GM03348 (cell line): ENCODE results near the gene HBE1.
A peak's percentile ranks its signal among the peaks of the same experiment; 100 is the strongest.
"Not testable (repeated sequence)": the region's sequence is repeated elsewhere in the genome, so short reads cannot be mapped to it uniquely, and the experiment has no call there.

Experiments used
- DNase-seq: peaks from one replicate; pipeline ENCODE4 v3.0.0; 2012; ENCODE audit warnings: low spot score

Gene HBE1

DNA sequence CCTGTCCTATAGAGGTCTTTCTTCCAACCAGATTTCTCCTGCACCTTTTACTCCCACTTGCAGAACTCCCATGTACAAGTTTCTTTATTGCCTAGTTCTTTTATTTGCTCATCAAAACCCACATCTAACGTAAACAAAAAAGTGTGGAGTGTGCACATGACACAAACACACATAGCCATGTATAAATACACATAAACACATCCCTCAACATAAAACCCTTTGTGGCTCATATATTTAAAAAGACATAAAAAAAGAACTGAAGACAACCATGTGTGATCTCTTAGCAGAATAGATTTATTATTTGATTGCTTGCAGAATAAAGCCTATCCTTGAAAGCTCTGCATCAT, 16.9 kb downstream of the HBE1 start:
- no peak for DNase-seq

DNA sequence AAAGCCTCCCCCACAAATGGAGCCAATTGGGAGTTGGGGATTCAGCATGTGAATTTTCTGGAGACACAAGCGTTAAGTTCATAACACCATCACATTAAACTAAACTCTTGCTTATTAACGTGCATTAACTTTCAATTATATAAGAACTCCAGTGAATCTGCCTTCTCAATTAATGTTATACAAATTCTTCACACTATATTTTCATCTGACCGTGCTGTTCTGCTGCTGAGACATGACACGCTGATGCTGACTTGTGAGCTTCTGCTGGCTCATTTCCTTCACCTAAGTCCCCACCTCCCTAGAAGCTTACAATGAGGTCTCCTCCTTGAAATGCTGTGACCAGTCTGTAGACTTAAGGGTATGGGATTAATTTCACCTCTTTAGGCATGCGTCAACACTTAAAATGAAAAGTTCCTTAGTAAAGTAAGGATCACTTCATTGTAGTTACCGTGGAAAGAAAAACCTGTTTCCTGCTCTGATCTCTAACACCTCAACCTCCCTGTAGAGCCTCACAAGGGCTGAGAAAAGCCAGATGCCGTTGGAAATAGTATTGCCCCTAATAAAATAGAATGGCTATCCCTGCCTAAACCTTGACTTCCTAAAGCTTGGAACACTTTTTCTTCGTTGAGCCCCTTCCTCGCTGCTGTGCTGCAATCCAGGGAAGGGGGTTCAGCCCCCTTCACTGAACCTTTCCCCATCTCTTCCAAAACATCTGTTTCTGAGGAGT, 17.4 kb downstream of the HBE1 start:
- DNase-seq, result no peak

DNA sequence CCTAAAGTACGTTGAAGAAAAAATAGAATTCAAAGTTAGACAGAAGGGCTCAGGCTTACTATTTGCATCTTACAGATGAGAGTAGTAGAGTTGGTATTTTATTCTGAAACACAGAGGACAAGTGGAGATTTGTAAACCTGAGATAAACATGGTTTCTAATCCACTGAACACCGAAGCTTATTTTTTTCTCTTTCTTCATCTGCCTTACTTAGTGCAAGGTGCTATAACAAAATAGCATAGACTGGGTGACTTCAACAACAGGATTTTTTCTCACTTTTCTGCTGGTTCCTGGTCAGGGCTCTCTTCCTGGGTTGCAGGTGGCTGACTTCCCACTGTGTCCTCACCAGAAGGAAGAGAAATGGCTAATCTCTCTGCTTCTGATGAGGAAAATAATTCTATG, 18.0 kb downstream of the HBE1 start:
- DNase-seq, result no peak

DNA sequence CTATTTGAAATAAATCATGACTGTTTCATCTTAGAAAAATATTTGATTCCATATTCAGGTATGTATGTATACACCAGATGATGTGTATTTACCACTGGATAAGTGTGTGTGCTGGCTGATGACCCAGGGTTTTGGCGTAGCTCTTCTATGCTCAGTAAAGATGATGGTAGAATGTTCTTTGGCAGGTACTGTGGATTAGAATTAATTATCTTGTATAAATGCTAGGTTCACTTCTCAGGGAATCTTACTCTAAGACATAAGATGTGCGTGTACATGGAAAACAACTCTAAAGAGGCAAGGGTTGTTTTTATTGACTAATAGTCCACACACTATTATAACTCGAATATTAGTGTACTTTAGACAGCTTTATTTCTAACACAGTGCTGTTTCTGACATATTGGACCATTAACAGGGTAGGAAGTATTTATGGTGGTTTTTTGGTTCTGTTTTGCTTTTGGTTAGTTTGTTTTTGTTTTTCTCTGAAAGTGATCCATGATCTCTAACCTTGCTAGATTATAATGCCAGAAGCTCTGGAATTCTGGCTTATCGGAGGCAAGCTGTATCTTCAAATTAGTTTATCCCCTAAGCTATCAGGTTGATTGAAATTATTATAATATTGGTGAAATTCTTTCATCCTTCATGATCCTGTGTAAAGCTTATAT, 19.1 kb downstream of the HBE1 start:
- no peak for DNase-seq

DNA sequence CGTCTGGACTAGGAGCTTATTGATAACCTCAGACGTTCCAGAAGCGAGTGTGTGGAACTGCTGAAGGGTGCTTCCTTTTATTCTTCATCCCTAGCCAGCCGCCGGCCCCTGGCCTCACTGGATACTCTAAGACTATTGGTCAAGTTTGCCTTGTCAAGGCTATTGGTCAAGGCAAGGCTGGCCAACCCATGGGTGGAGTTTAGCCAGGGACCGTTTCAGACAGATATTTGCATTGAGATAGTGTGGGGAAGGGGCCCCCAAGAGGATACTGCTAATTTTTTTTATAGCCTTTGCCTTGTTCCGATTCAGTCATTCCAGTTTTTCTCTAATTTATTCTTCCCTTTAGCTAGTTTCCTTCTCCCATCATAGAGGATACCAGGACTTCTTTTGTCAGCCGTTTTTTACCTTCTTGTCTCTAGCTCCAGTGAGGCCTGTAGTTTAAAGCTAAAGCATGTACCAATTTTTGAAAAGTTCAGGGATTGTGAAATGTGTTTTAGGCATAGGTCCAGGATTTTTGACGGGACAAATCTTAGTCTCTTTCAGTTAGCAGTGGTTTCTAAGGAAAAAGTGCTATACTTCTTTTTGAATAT, 19.8 kb downstream of the HBE1 start, which contains the start of gene HBG1:
HBG1 (minus strand) TSS at position 51 of the 590 bp plus-strand sequence. CDS start 53 bp downstream, outside the sequence.
- DNase-seq, result not testable (repeated sequence)

DNA sequence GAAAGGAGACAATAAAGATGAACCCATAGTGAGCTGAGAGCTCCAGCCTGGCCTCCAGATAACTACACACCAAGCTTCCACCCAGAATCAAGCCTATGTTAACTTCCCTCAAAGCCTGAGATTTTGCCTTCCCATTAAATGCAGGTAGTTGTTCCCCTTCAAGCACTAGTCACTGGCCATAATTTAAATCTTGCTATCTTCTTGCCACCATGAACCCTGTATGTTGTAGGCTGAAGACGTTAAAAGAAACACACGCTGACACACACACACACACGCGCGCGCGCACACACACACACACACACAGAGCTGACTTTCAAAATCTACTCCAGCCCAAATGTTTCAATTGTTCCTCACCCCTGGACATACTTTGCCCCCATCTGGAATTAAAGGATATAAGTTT, 21.2 kb downstream of the HBE1 start:
- not testable (repeated sequence) for DNase-seq

DNA sequence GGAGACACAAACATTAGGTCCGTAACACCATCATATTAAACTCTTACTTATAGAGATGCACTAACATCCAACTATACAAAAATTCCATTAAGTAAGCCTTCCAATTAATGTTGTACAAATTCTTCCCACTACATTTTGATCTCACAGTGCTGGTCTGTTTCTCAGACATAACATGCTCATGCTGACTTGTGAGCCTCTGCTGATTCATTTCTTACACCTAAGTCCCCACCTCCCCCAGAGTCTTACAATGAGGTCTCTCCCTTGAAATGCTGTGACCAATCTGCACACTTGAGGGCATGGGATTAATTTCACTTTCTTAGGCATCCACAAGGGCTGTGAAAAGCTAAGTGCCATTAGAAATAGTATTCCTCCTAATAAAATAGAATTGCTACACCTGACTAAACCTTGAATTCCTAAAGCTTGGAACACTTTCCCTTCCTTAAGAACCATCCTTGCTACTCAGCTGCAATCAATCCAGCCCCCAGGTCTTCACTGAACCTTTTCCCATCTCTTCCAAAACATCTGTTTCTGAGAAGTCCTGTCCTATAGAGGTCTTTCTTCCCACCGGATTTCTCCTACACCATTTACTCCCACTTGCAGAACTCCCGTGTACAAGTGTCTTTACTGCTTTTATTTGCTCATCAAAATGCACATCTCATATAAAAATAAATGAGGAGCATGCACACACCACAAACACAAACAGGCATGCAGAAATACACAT, 22.1 kb downstream of the HBE1 start:
- DNase-seq, result no peak

DNA sequence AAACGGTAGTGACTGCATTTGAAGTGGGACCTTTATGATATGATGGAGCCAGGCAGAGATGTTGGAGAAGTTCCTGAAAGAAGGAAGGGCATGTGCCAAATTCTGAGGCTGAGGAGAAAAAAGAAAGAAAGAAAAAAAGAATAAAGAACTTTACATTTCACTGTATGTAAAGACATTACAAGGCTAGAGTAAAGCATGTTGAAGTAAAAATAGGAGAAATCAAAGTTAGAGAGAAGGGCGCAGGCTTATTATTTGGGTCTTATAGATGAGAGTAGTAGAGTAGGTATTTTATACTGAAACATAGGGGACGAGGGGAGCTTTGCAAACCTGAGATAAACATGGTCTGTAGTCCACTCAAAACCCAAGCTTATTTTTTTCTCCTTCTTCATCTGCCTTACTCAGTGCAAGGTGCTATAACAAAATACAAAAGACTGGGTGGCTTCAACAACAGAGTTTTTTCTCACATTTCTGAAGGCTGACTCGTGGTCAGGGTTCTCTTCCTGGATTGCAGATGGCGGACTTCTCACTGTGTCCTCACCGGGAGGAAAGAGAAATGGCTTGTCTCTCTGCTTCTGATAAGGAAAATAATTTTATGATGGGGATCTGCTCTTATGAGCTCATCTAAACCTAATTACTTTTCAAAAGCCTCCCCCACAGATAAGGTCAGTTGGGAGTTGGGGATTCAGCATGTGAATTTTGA, 22.8 kb downstream of the HBE1 start:
- DNase-seq, result no peak

DNA sequence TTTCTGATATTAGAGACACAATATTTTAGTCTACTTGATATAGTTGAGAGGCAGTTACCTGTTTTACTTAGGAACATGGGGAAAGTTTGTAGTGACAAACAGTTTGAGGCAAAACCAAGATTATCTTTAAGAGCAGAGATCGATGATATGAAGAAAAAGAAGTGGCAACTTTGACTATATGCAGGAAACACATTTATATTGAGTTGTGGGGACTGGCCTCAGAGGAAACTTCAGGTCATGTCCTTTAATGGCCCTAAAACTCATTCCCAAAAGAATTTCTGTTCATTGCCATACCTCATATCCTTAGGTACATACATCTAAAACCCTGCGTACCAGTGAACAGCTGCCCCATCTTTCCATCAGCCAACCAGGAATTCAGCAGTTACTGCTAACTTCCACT, 24.6 kb downstream of the HBE1 start:
- DNase-seq, result no peak

DNA sequence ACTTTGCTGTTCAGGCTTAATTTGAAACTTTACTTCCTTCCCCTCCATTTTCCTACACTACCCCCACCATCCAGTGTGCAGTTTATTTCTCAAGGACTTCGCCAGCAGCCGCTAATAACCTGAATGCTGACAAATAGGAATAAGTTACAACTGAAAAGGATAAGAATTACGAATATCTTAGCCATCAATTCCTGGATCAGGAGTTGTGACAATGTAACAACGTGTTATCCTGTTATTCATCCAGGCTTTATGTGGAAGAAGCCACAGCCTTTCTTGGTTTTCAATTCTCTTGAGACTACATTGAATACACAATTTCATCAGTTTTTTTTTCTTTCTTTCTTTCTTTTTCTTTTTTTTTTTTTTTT, 25.9 kb downstream of the HBE1 start:
- DNase-seq, result no peak

DNA sequence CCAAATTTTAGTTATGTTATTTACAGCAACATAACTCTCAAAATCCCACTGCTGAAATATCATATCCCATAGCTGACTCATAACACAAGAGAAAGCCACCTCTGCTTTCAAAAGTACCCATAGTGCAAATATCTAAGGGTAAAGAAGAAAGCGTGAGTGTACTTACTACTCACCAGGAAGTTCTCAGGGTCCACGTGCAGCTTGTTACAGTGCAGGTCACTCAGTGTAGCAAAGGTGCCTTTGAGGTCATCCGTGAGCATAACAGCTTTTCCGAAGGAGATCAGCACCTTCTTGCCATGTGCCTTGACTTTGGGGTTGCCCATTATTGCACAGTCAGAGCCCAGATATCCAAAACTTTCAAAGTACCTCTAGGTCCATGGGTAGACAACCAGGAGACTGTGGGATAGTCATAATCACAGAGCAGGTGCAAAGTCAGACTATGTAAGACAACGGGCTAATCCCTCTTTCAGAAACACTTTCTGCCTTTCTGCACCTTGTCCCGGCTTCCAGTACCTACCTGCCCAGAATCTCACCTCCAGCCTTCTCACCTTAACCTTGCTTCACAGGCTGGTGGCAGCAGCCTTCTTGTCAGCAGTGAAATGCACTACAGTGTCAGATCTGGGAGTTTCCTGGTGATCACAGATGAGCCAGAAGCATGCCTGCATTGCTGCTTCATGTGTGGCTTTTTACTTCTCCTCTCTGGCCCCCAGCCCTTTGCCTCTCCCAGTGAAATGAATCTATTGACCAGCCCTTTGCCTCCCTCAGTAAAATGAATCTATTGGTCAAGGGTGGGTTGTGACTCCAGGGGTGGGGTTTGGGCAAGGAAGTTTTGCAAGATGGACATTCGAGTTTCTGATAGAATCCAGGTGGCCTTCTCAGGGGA, 26.6 kb downstream of the HBE1 start:
- DNase-seq, result no peak

DNA sequence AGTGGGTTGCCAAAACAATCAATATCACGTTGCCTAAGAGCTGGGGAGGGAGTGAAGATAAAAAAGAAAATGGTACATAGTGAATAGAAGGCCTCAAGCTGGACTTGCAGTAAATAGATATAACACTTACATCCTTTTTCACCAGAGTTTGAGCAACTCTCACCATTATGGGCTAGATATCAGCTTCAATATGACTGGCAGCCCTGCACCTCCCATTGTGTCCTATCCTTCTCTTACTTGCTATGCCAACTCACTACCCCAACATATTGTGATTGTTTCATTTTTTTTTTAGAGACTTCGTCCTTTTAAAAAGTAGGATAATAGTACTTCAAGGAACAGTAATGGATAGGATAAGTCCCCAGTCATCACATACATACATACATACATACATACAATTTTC, 27.5 kb downstream of the HBE1 start:
- DNase-seq, result no peak

DNA sequence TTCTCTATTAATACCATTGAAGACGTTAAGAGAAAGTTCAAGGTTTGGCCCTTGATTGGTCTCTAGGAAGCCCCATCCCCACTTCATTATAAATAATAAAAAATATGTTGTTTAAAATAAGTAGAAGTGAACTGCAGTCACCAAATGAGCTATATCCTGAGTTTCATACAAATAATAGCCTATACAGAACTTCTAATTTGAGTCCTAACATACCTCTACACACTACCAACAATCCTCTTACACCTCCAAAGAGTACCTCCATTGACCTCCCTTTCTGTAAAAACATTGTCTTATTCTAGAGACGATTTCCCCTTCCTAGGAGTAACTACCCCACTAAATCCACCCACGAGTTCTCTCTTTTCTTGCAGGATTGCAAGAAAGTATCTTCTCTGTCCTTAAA, 28.3 kb downstream of the HBE1 start:
- DNase-seq, result no peak

DNA sequence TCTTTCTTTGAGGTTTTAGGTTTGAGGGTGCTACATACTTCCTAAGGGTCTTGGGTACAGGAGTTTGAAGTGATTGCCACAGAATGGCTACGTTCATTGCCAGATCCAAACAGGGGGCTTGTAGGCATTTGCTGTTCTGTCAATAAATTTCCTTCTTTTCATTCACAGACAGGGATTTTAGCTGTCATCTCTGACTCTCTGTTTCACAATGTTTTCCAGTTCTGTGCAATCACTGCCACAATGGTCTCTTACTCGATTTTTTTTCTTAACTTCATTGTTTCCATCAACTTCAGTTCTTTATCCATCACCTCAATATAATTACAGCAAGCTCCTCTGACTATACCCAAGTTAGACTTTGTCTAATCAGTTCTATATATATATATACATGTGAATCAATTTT, 29.3 kb downstream of the HBE1 start:
- DNase-seq, result no peak

DNA sequence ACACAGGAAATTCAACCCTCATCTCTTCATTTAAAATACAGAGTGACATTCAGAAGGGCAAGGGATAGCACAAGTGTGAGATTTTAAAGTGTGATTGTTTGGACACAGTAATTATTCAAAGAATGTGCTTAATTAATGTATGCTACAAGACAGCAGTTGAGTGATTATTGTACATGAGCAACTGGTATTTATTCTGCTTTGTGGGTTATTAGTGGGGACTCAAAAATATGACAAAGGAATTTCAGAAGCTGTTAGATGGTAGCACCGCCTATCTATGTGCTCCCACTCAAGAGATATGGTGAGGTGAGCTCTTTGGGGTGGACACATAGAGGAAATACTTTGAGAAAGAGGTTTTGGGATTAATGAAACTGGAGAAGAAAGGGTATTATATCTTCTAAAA, 29.7 kb downstream of the HBE1 start:
- DNase-seq, result no peak

DNA sequence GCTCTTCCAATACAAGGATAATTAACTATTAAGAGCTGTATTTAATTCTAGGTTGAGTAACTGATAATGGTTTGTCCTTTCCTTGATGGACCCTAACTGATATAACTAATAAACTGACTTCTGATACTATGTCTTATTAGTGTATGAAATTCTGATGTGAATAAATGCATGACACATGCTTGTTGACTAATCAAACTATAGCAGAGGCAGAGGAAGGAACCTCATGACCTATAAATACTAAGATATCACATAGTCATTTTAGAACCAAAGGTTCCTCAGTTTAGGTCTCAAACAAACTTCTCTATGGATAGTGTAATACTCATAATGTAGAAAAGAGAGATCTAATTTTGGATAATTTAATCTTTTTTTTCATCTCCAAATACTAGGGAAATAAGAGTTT, 30.7 kb downstream of the HBE1 start:
- DNase-seq, result no peak

DNA sequence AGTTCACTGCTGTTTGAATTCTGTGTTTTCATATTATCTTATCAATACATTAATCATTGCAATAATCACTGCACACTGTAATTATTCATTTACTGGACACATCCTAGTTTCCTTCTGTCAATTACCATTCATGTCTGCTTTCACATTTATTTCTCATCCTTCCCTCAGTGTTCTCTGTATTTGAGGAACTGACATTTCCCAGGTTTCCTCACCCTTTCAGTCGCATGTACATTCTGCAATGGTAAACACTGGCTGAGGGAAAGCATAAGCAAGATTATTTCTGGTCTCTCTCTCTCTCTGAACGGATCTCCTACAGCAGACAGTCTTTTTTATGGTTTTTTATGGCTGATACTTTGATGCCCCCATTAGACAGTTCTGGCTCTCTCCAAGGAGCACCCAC, 31.3 kb downstream of the HBE1 start:
- DNase-seq, result no peak

DNA sequence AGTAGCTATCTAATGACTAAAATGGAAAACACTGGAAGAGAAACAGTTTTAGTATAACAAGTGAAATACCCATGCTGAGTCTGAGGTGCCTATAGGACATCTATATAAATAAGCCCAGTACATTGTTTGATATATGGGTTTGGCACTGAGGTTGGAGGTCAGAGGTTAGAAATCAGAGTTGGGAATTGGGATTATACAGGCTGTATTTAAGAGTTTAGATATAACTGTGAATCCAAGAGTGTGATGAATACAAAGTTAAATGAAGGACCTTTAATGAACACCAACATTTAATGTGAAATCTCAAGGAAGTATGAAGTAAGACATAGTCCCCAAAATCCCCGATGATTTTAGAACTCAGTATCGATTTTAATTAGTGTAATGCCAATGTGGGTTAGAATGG, 32.3 kb downstream of the HBE1 start:
- DNase-seq, result no peak

DNA sequence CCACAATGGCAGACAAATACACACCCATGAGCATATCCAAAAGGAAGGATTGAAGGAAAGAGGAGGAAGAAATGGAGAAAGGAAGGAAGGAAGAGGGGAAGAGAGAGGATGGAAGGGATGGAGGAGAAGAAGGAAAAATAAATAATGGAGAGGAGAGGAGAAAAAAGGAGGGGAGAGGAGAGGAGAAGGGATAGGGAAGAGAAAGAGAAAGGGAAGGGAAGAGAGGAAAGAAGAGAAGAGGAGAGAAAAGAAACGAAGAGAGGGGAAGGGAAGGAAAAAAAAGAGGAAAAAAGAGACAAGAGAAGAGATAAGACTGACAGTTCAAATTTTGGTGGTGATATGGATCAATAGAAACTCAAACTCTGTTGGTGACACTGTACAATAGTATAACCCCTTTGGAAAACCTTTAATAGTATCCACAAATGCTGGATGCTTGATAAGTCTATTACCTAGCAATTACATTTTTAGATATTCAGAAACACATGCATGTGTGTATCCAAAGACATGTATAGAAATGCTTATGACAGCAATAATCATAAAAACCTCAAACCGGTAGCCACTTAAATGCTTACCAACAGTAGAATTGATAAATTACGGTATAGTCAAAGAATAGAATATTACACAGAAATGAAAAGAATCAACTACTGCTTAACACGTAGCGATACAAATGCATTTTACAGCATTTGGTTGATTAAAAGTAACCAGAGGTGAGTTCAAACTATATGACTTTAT, 34.2 kb downstream of the HBE1 start:
- DNase-seq, result no peak

DNA sequence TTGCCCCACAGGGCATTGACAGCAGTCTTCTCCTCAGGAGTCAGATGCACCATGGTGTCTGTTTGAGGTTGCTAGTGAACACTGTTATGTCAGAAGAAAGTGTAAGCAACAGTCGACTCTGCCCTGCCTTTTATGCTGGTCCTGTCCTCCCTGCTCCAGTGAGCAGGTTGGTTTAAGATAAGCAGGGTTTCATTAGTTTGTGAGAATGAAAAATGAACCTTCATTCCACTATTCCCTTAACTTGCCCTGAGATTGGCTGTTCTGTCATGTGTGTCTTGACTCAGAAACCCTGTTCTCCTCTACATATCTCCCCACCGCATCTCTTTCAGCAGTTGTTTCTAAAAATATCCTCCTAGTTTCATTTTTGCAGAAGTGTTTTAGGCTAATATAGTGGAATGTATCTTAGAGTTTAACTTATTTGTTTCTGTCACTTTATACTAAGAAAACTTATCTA, 35.3 kb downstream of the HBE1 start, which contains the start of gene HBD:
HBD (minus strand) TSS at position 103 of the 454 bp plus-strand sequence; CDS start at position 53, 50 bp downstream.
- DNase-seq, result peak; percentile 39
